Measurements from ENCODE around the gene RERE.

- TF ChIP-seq, protein P1, sequence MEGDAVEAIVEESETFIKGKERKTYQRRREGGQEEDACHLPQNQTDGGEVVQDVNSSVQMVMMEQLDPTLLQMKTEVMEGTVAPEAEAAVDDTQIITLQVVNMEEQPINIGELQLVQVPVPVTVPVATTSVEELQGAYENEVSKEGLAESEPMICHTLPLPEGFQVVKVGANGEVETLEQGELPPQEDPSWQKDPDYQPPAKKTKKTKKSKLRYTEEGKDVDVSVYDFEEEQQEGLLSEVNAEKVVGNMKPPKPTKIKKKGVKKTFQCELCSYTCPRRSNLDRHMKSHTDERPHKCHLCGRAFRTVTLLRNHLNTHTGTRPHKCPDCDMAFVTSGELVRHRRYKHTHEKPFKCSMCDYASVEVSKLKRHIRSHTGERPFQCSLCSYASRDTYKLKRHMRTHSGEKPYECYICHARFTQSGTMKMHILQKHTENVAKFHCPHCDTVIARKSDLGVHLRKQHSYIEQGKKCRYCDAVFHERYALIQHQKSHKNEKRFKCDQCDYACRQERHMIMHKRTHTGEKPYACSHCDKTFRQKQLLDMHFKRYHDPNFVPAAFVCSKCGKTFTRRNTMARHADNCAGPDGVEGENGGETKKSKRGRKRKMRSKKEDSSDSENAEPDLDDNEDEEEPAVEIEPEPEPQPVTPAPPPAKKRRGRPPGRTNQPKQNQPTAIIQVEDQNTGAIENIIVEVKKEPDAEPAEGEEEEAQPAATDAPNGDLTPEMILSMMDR (tag by site-specific recombination; IDR thresholded peaks at IDR 0.05), result peak; percentile 86
- TF ChIP-seq TCF7L2 (IDR thresholded peaks at IDR 0.05; ENCODE audit: borderline replicate concordance, low read depth, low read length), result no peak
- TF ChIP-seq TSHZ1 (tag by site-specific recombination; IDR thresholded peaks at IDR 0.05; ENCODE audit: borderline replicate concordance), result no peak
- TF ChIP-seq ZNF530 (tag by site-specific recombination; IDR thresholded peaks at IDR 0.05; ENCODE audit: low read depth), result no peak
- TF ChIP-seq, protein P2, sequence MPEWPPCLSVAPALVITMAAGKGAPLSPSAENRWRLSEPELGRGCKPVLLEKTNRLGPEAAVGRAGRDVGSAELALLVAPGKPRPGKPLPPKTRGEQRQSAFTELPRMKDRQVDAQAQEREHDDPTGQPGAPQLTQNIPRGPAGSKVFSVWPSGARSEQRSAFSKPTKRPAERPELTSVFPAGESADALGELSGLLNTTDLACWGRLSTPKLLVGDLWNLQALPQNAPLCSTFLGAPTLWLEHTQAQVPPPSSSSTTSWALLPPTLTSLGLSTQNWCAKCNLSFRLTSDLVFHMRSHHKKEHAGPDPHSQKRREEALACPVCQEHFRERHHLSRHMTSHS (tag by site-specific recombination; IDR thresholded peaks at IDR 0.05), result no peak
- TF ChIP-seq ZNF549 (tag by site-specific recombination; IDR thresholded peaks at IDR 0.05), result no peak
- TF ChIP-seq ZNF561 (tag by site-specific recombination; IDR thresholded peaks at IDR 0.05; ENCODE audit: borderline replicate concordance), result peak; percentile 66; the same call in 1 of the 2 replicates
- TF ChIP-seq RBAK (tag by site-specific recombination; IDR thresholded peaks at IDR 0.05), result no peak
- no peak for TF ChIP-seq ZNF10 (tag by site-specific recombination; IDR thresholded peaks at IDR 0.05)
- TF ChIP-seq BCL11A (tag by site-specific recombination; IDR thresholded peaks at IDR 0.05; ENCODE audit: low read depth), result no peak
- no peak for TF ChIP-seq ZNF175 (tag by site-specific recombination; IDR thresholded peaks at IDR 0.05)
- TF ChIP-seq ZNF501 (tag by site-specific recombination; IDR thresholded peaks at IDR 0.05), result no peak
- TF ChIP-seq, protein P3, sequence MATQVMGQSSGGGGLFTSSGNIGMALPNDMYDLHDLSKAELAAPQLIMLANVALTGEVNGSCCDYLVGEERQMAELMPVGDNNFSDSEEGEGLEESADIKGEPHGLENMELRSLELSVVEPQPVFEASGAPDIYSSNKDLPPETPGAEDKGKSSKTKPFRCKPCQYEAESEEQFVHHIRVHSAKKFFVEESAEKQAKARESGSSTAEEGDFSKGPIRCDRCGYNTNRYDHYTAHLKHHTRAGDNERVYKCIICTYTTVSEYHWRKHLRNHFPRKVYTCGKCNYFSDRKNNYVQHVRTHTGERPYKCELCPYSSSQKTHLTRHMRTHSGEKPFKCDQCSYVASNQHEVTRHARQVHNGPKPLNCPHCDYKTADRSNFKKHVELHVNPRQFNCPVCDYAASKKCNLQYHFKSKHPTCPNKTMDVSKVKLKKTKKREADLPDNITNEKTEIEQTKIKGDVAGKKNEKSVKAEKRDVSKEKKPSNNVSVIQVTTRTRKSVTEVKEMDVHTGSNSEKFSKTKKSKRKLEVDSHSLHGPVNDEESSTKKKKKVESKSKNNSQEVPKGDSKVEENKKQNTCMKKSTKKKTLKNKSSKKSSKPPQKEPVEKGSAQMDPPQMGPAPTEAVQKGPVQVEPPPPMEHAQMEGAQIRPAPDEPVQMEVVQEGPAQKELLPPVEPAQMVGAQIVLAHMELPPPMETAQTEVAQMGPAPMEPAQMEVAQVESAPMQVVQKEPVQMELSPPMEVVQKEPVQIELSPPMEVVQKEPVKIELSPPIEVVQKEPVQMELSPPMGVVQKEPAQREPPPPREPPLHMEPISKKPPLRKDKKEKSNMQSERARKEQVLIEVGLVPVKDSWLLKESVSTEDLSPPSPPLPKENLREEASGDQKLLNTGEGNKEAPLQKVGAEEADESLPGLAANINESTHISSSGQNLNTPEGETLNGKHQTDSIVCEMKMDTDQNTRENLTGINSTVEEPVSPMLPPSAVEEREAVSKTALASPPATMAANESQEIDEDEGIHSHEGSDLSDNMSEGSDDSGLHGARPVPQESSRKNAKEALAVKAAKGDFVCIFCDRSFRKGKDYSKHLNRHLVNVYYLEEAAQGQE (tag by site-specific recombination; IDR thresholded peaks at IDR 0.05), result no peak
- TF ChIP-seq MYNN (tag by site-specific recombination; IDR thresholded peaks at IDR 0.05; ENCODE audit: borderline replicate concordance), result no peak
Observed at GRCh38 chr1:8848663-8849386, 31.4 kb upstream of the RERE start.

Measured in HEK293 (cell line).